ENCODE results near the gene MAP2K7. TPM values are rescaled to one million over a fixed set of nuclear protein-coding genes. Genes with fewer than 3 reads are reported as not detected.
A peak's percentile ranks its signal among the peaks of the same experiment; 100 is the strongest.

MAP2K7 gene
- total RNA-seq, 1 experiment from 2014 or later = 54.0 TPM

- BruUV-seq (replicated peaks) = TSS peak; percentile 27
- no peak for DNase-seq
- POLR2A ChIA-PET (ENCODE audit: unreplicated experiment) = no interaction called here
- H3K4me2 ChIP-seq = no peak overlapping the region
- no peaks in the 10 kb centered on the region for H3K27me3 ChIP-seq (ENCODE audit: insufficient read depth, low read depth)
- H3K4me1 ChIP-seq (replicated peaks; ENCODE audit: insufficient read depth) = peaks cover 31% of the 10 kb centered on the region
- CTCF ChIA-PET = interaction anchor here (0.7 kb wide), 2 partner anchors 69 to 912 kb away, joined by 5 to 7 read pairs; no protein-coding TSS in a partner anchor
- 0 out of 2 replicates have a peak, but pooled peaks cover 5% of the 10 kb centered on the region for H3K79me2 ChIP-seq (ENCODE audit: low read depth)
- no peaks in the 10 kb centered on the region for H3K9me2 ChIP-seq (ENCODE audit: insufficient read depth)
- H4K20me1 ChIP-seq (ENCODE audit: insufficient read depth) = peaks cover 8% of the 10 kb centered on the region; the same call in 1 of the 2 replicates
- intact Hi-C loops (cut with micrococcal nuclease; ENCODE audit: unreplicated experiment) = loop anchor here (10.0 kb wide), 1 partner anchor 249 kb away; the partner anchor contains the start of gene MCEMP1
- no peaks in the 10 kb centered on the region for H3K36me3 ChIP-seq (ENCODE audit: low read depth)
- H3F3A ChIP-seq (ENCODE audit: insufficient read depth, low read depth) = peaks cover 51% of the 10 kb centered on the region
- no peak overlapping the region for H3K27ac ChIP-seq
- TF ChIP-seq CTCF (conservative IDR thresholded peaks at IDR 0.05) (no peak), EZH2 (IDR thresholded peaks at IDR 0.05; ENCODE audit: low read depth) (no peak)
- H2AFZ ChIP-seq = no peak overlapping the region
- no peak overlapping the region for H3K4me3 ChIP-seq
- H3K9me3 ChIP-seq (ENCODE audit: insufficient read depth, low read depth) = no peaks in the 10 kb centered on the region
Observed at GRCh38 chr19:7924241-7924640, 20.6 kb downstream of the MAP2K7 start.

GRCh38 chr19:7924651-7925170 lies 21.0 kb downstream of the MAP2K7 start:
- Histone ChIP-seq H4K20me1 (ENCODE audit: insufficient read depth) (peaks cover 8% of the 10 kb centered on the region; the same call in 1 of the 2 replicates), H3K79me2 (ENCODE audit: low read depth) (0 out of 2 replicates have a peak, but pooled peaks cover 5% of the 10 kb centered on the region), H2AFZ (no peak overlapping the region), H3K4me2 (peak overlapping the region; percentile 76), H3K36me3 (ENCODE audit: low read depth) (no peaks in the 10 kb centered on the region), H3K9me2 (ENCODE audit: insufficient read depth) (no peaks in the 10 kb centered on the region), H3K4me1 (replicated peaks; ENCODE audit: insufficient read depth) (peaks cover 31% of the 10 kb centered on the region), H3K27me3 (ENCODE audit: insufficient read depth, low read depth) (no peaks in the 10 kb centered on the region), H3K4me3 (peak overlapping the region; percentile 67; the same call in 1 of the 2 replicates), H3F3A (ENCODE audit: insufficient read depth, low read depth) (peaks cover 51% of the 10 kb centered on the region), H3K27ac (no peak overlapping the region), H3K9me3 (ENCODE audit: insufficient read depth, low read depth) (no peaks in the 10 kb centered on the region)
- no peak for DNase-seq
- ChIA-PET CTCF (interaction anchor here (0.7 kb wide), 2 partner anchors 70 to 912 kb away, joined by 5 to 7 read pairs; no protein-coding TSS in a partner anchor), POLR2A (ENCODE audit: unreplicated experiment) (no interaction called here)
- intact Hi-C loops (cut with micrococcal nuclease; ENCODE audit: unreplicated experiment) = loop anchor here (5.0 to 10.0 kb wide), 2 partner anchors 250 to 328 kb away; partner anchors contain the start of gene MCEMP1
- no peak for TF ChIP-seq EZH2 (IDR thresholded peaks at IDR 0.05; ENCODE audit: low read depth)
- no TSS peak for BruUV-seq (replicated peaks)

- Histone ChIP-seq H3K4me3 (peak overlapping the region; percentile 67), H4K20me1 (ENCODE audit: insufficient read depth) (peaks cover 8% of the 10 kb centered on the region; the same call in 1 of the 2 replicates), H3F3A (ENCODE audit: insufficient read depth, low read depth) (peaks cover 55% of the 10 kb centered on the region), H3K27ac (no peak overlapping the region), H3K4me2 (peak overlapping the region; percentile 76), H3K9me2 (ENCODE audit: insufficient read depth) (no peaks in the 10 kb centered on the region), H3K9me3 (ENCODE audit: insufficient read depth, low read depth) (no peaks in the 10 kb centered on the region), H3K4me1 (replicated peaks; ENCODE audit: insufficient read depth) (peaks cover 35% of the 10 kb centered on the region), H3K79me2 (ENCODE audit: low read depth) (0 out of 2 replicates have a peak, but pooled peaks cover 5% of the 10 kb centered on the region), H2AFZ (peak overlapping the region; percentile 78; the same call in 1 of the 2 replicates), H3K27me3 (ENCODE audit: insufficient read depth, low read depth) (no peaks in the 10 kb centered on the region), H3K36me3 (ENCODE audit: low read depth) (no peaks in the 10 kb centered on the region)
- ChIA-PET CTCF (no interaction called here), POLR2A (ENCODE audit: unreplicated experiment) (no interaction called here)
- BruUV-seq (replicated peaks) = no TSS peak
- TF ChIP-seq CTCF (conservative IDR thresholded peaks at IDR 0.05) = peak; percentile 87
- no peak for TF ChIP-seq EZH2 (IDR thresholded peaks at IDR 0.05; ENCODE audit: low read depth)
- intact Hi-C loops (cut with micrococcal nuclease; ENCODE audit: unreplicated experiment) = loop anchor here (5.0 to 10.0 kb wide), 2 partner anchors 251 to 327 kb away; partner anchors contain the start of gene MCEMP1
- DNase-seq = peak; percentile 61 to 71
Observed at GRCh38 chr19:7925171-7925851, 21.6 kb downstream of the MAP2K7 start.
